H1 (cell line): ENCODE results near the gene RTN4IP1. TPM values are rescaled to one million over a fixed set of nuclear protein-coding genes. Genes with fewer than 3 reads are reported as not detected.

Experiments used
- KDM5A ChIP-seq: fragments of 200-600 bp; IDR thresholded peaks from 2 replicates; pipeline ENCODE4 v1.7.1; 2012; ENCODE audit warnings: mild to moderate bottlenecking, low read length, inconsistent platforms, mixed read lengths
- polyA plus RNA-seq, 7 experiments: library from polyadenylated mRNA; depleted of rRNA in 3 of 7; stranded (reverse) in 5 of 7; unstranded in 2 of 7; fragments of >200 nt in 5 of 7; fragments of 200-250 nt in 2 of 7; gene quantifications; 1 replicate in 5 of 7; 2 replicates in 1 of 7; 4 replicates in 1 of 7; pipeline versions ENCODE4 v1.2.1 to v1.2.3, GENCODE V29; 2011 to 2013; ENCODE audit warnings: missing spikeins in 2 of 7, mixed read lengths in 2 of 7
- total RNA-seq: library from RNA; stranded (reverse); fragmentation: NEBNext Ultra II Directional; extraction: Animal tissue kit (Norgen Biotek cat#: 25700); gene quantifications from 2 replicates; pipeline ENCODE4 v1.2.1, GENCODE V29; 2021
- TF ChIP-seq, protein P1 (sequence below): IDR thresholded peaks from 2 replicates; pipeline ENCODE4 v1.6.1; 2012; ENCODE audit warnings: inconsistent platforms

RTN4IP1 gene
- total and polyA plus RNA-seq, 2 of the 8 experiments (the other 6 are each of a cell fraction or from before 2014, with no cell fraction given): 14.6 to 19.5 TPM

- TF ChIP-seq, protein P1, sequence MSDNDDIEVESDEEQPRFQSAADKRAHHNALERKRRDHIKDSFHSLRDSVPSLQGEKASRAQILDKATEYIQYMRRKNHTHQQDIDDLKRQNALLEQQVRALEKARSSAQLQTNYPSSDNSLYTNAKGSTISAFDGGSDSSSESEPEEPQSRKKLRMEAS: no peak
- TF ChIP-seq KDM5A: no peak
- TF ChIP-seq, all 59 proteins: peak for 0
These were observed 15.1 kb downstream of the RTN4IP1 start (continued) for GRCh38 chr6:106614166-106614565.
